Measurements from ENCODE around the gene GPC6.
"Not testable (repeated sequence)": the region's sequence is repeated elsewhere in the genome, so short reads cannot be mapped to it uniquely, and the experiment has no call there.

The GPC6 gene

GRCh38 chr13:93446238-93446637 lies 219.6 kb downstream of the GPC6 start:
- Histone ChIP-seq H3K27ac (no peak overlapping the region), H3K4me3 (ENCODE audit: low read depth, low read length) (no peak overlapping the region), H3K27me3 (replicated peaks) (no peaks in the 10 kb centered on the region), H3K36me3 (replicated peaks) (no peaks in the 10 kb centered on the region)
- TF ChIP-seq CTCF (IDR thresholded peaks at IDR 0.05; ENCODE audit: low read depth, low read length, missing control alignments), result no peak
- no peak for DNase-seq
- in situ Hi-C loops (cut with HindIII; ENCODE audit: low pct_ligation_motif_present, low sequenced_read_pairs), result no loop called here

- H3K4me3 ChIP-seq (ENCODE audit: low read depth, low read length), result no peak overlapping the region
- no peak overlapping the region for H3K27ac ChIP-seq
- H3K36me3 ChIP-seq (replicated peaks), result no peaks in the 10 kb centered on the region
- no peak for TF ChIP-seq CTCF (IDR thresholded peaks at IDR 0.05; ENCODE audit: low read depth, low read length, missing control alignments)
- no peak for DNase-seq
- in situ Hi-C loops (cut with HindIII; ENCODE audit: low pct_ligation_motif_present, low sequenced_read_pairs), result no loop called here
- no peaks in the 10 kb centered on the region for H3K27me3 ChIP-seq (replicated peaks)
These were observed 223.6 kb downstream of the GPC6 start for GRCh38 chr13:93450191-93450621.

- no peaks in the 10 kb centered on the region for H3K36me3 ChIP-seq (replicated peaks)
- no peak overlapping the region for H3K4me3 ChIP-seq (ENCODE audit: low read depth, low read length)
- no peak for DNase-seq
- H3K27ac ChIP-seq, result no peak overlapping the region
- H3K27me3 ChIP-seq (replicated peaks), result no peaks in the 10 kb centered on the region
- in situ Hi-C loops (cut with HindIII; ENCODE audit: low pct_ligation_motif_present, low sequenced_read_pairs), result no loop called here
- no peak for TF ChIP-seq CTCF (IDR thresholded peaks at IDR 0.05; ENCODE audit: low read depth, low read length, missing control alignments)
These were observed 224.2 kb downstream of the GPC6 start for GRCh38 chr13:93450761-93451160.

GRCh38 chr13:93454676-93455235 lies 228.1 kb downstream of the GPC6 start:
- H3K36me3 ChIP-seq (replicated peaks); H3K27ac ChIP-seq; H3K4me3 ChIP-seq (ENCODE audit: low read depth, low read length); H3K27me3 ChIP-seq (replicated peaks); in situ Hi-C loops (cut with HindIII; ENCODE audit: low pct_ligation_motif_present, low sequenced_read_pairs); DNase-seq: not testable (repeated sequence)

- DNase-seq, result no peak
- H3K36me3 ChIP-seq (replicated peaks), result no peaks in the 10 kb centered on the region
- in situ Hi-C loops (cut with HindIII; ENCODE audit: low pct_ligation_motif_present, low sequenced_read_pairs), result no loop called here
- TF ChIP-seq CTCF (IDR thresholded peaks at IDR 0.05; ENCODE audit: low read depth, low read length, missing control alignments), result no peak
- H3K27ac ChIP-seq, result no peak overlapping the region
- no peak overlapping the region for H3K4me3 ChIP-seq (ENCODE audit: low read depth, low read length)
- no peaks in the 10 kb centered on the region for H3K27me3 ChIP-seq (replicated peaks)
These were observed 229.3 kb downstream of the GPC6 start for GRCh38 chr13:93455861-93456260.

GRCh38 chr13:93460005-93460404 lies 233.4 kb downstream of the GPC6 start:
- Histone ChIP-seq H3K4me3 (ENCODE audit: low read depth, low read length) (no peak overlapping the region), H3K36me3 (replicated peaks) (no peaks in the 10 kb centered on the region), H3K27me3 (replicated peaks) (no peaks in the 10 kb centered on the region), H3K27ac (no peak overlapping the region)
- in situ Hi-C loops (cut with HindIII; ENCODE audit: low pct_ligation_motif_present, low sequenced_read_pairs), result no loop called here
- no peak for TF ChIP-seq CTCF (IDR thresholded peaks at IDR 0.05; ENCODE audit: low read depth, low read length, missing control alignments)
- no peak for DNase-seq

Data from brain microvascular endothelial cell (primary cell).